ENCODE data around the gene GINS1. TPM values are rescaled to one million over a fixed set of nuclear protein-coding genes. Genes with fewer than 3 reads are reported as not detected.
A peak's percentile ranks its signal among the peaks of the same experiment; 100 is the strongest.

The GINS1 gene
- 10 to 100 TPM; 24.6 to 32.7 TPM for total RNA-seq

DNA sequence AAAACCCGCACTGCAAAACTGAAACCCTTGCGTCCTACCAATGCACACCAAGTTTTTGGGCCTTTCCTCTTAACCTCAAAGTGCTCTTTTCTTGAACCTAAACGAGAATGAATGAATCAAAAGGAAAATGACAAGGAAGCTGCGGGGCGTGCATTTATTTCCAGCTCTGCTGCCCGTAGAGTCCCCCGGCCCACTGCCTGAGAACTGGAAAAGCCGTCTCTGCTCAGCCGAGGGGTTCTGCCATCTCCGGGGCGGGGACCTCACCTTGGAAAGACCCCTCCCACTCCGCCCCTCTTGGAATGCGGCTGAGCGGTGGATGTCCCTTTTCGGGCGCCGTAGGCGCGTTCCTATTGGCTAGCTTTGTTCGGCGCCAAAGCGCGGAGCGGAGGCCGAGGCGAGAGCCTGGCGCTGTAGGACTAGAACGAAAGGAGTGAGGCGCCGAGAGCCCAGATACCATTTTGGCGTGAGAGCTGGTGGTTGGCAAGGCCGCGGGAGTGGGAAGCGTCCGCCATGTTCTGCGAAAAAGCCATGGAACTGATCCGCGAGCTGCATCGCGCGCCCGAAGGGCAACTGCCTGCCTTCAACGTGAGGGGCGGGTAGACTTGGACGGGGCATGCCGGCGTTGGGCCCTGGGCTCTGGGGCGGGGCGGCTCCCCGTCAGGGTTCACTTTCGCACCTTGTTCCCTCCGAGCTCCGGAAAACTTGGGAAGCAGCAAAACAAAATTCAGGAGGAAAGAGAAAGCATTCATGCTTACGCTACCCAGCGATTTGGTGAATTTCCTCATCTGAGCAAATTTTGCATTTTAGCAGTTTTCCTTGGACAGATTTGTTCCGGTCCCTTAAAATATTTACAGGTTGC lies at the start of gene GINS1:
GINS1 (plus strand) TSS at position 363 of the 859 bp plus-strand sequence; CDS start at position 511, 148 bp downstream.
- H3K9me3 Mint-ChIP-seq (ENCODE audit: low read depth): peaks cover 14% of the 10 kb centered on the region
- peaks cover 17% of the 10 kb centered on the region for H3K36me3 Mint-ChIP-seq (ENCODE audit: low read depth)
- ChIA-PET POLR2A (interaction anchor here (0.6 to 1.7 kb wide), 6 partner anchors 9 to 340 kb away, joined by 3 to 9 read pairs (median 3); partner anchors contain the start of genes ABHD12 and ENTPD6), CTCF (interaction anchor here (0.6 to 2.6 kb wide), 11 partner anchors 10 to 747 kb away, joined by 3 to 21 read pairs (median 4); partner anchors contain the start of gene ABHD12)
- H3K27ac Mint-ChIP-seq: peak within 1 kb of the TSS; percentile 94
- H3K27me3 Mint-ChIP-seq: no peaks in the 10 kb centered on the region
- H3K4me3 Mint-ChIP-seq: peak within 1 kb of the TSS; percentile 78
- peak; percentile 92 for ATAC-seq
- DNase-seq: peak; percentile 92
- peaks cover 16% of the 10 kb centered on the region for H3K4me1 Mint-ChIP-seq
- intact Hi-C loops (cut with DNase I, micrococcal nuclease): loop anchor here (1.0 to 10.0 kb wide), 11 partner anchors 17 to 415 kb away; partner anchors contain the start of genes ABHD12 (in 2 of the 2), APMAP (in 2 of the 2), NINL (in 2 of the 2) and ACSS1 (in 1 of the 2)

DNA sequence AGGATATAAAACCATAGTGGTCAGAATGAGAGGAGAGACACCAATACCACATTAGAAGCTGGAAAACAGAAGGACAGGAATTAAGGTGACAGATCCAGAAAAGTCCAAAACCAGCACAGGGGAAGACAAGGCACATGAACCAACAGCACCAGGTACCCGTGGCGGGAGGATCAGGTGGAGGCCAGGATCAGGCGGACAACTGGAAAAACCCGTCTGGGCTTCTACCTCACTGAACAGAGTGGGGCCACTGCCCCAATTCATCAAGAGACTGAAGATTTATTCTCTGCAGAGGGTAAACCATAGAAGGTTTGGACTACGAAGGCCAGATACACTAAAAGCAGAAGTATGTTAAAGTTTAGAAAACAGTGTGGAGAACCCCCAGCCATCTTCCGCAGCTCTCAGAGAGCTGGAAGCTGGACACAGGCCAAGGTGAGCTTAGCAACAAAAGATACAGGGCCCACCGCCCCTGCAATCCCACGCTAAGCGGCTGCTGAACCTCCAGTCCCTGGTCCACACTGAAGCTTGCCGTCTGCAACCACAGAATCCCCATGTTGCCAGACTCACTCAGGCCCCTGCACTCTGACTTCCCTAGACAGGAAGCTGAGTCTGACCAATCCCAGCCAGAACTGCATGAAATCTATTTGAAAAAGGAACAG lies 46.7 kb upstream of the GINS1 start:
- CTCF ChIA-PET: no interaction called here

DNA sequence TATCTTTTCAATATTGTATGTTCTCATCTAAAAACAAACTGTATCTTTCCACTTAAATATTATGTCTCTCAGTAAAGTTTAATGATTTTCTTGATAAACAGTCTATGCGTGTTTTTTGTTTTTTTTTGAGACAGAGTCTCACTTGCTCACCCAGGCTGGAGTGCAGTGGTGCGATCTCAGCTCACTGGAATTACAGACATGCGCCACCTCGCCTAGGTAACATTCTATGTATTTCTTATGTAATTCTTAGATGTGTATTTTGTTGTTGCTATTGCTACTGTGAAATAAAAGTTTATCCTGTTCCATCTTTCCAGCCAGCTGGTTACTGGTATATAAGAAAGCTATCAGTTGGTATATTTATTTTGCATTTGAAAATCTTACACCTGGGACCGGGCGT lies 46.2 kb upstream of the GINS1 start:
- Mint-ChIP-seq H3K4me3 (no peak overlapping the region), H3K36me3 (ENCODE audit: low read depth) (peaks cover 8% of the 10 kb centered on the region), H3K4me1 (peaks cover 13% of the 10 kb centered on the region), H3K27ac (no peak overlapping the region), H3K9me3 (ENCODE audit: low read depth) (no peaks in the 10 kb centered on the region), H3K27me3 (no peaks in the 10 kb centered on the region)
- ATAC-seq (no peak), DNase-seq (no peak)
- ChIA-PET CTCF (interaction anchor here (0.6 kb wide), 1 partner anchor 37 kb away, joined by 3 read pairs; no protein-coding TSS in a partner anchor), POLR2A (no interaction called here)
- intact Hi-C loops (cut with DNase I, micrococcal nuclease): no loop called here

More for the DNA sequence above, 46.7 kb upstream of the GINS1 start:
- POLR2A ChIA-PET: no interaction called here
- Mint-ChIP-seq H3K27me3 (no peaks in the 10 kb centered on the region), H3K36me3 (ENCODE audit: low read depth) (peaks cover 8% of the 10 kb centered on the region), H3K27ac (no peak overlapping the region), H3K4me3 (no peak overlapping the region), H3K4me1 (peaks cover 16% of the 10 kb centered on the region), H3K9me3 (ENCODE audit: low read depth) (no peaks in the 10 kb centered on the region)
- intact Hi-C loops (cut with DNase I, micrococcal nuclease): no loop called here
- no peak for DNase-seq
- ATAC-seq: no peak

DNA sequence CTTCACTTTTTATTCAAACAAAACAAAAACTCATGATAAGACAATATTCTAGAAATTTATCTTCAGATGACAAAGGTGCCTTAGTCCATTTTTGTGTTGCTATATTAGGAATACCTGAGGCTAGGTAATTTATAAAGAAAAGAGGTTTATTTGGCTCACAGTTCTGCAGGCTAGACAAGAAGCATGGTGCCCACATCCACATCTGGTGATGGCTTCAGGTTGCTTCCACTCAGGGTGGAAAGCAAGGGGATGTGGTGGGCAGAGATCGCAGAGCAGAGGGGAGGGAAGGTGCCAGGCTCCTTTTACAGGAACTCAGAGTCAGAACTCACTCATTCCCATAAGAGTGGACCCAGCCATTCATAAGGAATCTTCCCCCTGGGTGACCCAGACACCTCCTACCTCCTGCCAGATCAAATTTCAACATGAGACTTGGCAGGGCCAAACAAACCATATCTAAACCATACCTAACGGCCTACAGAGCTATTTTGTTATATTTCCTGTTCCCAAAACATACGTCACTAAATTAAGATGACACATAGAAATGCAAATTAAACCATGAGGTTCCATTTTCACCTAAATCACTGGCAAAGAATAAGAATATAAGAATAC lies 43.2 kb upstream of the GINS1 start:
- no peak for DNase-seq
- H3K27me3 Mint-ChIP-seq: no peaks in the 10 kb centered on the region
- ChIA-PET CTCF (no interaction called here), POLR2A (no interaction called here)
- no peak overlapping the region for H3K27ac Mint-ChIP-seq
- no peak for ATAC-seq
- intact Hi-C loops (cut with DNase I, micrococcal nuclease): no loop called here
- no peaks in the 10 kb centered on the region for H3K4me1 Mint-ChIP-seq
- peaks cover 2% of the 10 kb centered on the region for H3K9me3 Mint-ChIP-seq (ENCODE audit: low read depth)
- H3K36me3 Mint-ChIP-seq (ENCODE audit: low read depth): peaks cover 13% of the 10 kb centered on the region
- H3K4me3 Mint-ChIP-seq: no peak overlapping the region

DNA sequence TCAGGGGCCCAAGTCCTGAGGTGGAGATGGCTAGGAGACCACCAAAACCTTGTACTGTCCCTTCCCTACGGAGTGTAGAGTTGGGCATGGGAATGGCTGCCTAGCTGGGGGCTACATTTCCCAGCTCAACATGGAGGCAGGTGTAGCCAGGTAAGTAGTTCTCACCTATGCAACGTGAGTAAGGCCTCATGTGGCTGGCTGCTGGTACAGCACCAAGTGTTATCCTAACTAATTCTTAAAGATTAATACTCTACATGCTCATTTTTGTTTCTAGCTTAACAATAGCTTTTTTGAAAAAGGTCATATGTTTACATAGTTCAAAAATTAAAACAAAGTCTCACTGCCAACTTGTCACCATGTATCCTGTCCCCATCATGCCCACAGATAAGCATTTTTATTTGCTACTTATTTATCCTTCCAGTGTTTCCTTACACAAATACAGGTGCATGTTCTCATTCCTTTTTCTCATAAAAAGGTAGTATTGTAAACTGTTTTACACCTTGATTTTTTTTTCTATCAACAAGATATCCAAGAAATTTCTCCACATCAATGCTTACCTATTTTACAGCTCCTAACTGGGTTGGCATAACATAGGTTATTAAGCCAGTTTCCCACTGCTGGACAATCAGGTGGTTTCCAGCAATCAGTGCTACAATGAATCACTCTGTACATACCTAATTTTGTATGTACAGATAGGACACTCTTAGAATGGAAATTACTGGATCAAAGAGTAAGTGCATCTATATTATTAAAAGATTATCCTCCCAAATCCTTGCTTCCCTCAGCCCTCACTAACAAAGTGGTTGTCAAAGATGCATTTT lies 42.4 kb upstream of the GINS1 start:
- peaks cover 13% of the 10 kb centered on the region for H3K36me3 Mint-ChIP-seq (ENCODE audit: low read depth)
- CTCF ChIA-PET: no interaction called here

DNA sequence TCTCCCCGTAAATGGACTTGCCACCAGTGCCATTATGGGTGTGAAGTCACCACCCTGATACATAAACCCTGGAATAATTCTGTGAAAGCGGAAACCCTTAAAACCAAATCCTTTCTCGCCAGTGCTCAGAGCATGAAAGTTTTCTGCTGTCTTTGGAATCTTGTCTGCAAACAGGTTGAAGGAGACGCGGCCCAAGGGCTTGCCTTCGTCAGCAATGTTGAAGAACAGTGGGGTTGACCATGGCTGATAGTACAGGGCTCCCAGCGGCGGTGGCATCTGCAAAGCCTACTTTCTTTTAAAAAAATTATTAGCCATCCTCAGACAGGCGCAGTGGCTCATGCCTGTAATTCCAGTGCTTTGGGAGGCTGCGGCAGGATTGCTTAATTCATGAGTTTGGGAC lies 38.9 kb upstream of the GINS1 start:
- no peak overlapping the region for H3K27ac Mint-ChIP-seq
- peaks cover 2% of the 10 kb centered on the region for H3K9me3 Mint-ChIP-seq (ENCODE audit: low read depth)
- ChIA-PET CTCF (no interaction called here), POLR2A (interaction anchor here (0.5 kb wide), 1 partner anchor 18 kb away, joined by 3 read pairs; no protein-coding TSS in a partner anchor)
- intact Hi-C loops (cut with DNase I, micrococcal nuclease): no loop called here
- H3K4me3 Mint-ChIP-seq: no peak overlapping the region
- ATAC-seq (no peak), DNase-seq (no peak)
- H3K36me3 Mint-ChIP-seq (ENCODE audit: low read depth): peaks cover 14% of the 10 kb centered on the region
- no peaks in the 10 kb centered on the region for H3K27me3 Mint-ChIP-seq
- H3K4me1 Mint-ChIP-seq: peaks cover 13% of the 10 kb centered on the region

More for the DNA sequence above, 42.4 kb upstream of the GINS1 start:
- DNase-seq (no peak), ATAC-seq (no peak)
- H3K4me3 Mint-ChIP-seq: no peak overlapping the region
- POLR2A ChIA-PET: no interaction called here
- no peaks in the 10 kb centered on the region for H3K27me3 Mint-ChIP-seq
- peaks cover 2% of the 10 kb centered on the region for H3K9me3 Mint-ChIP-seq (ENCODE audit: low read depth)
- H3K4me1 Mint-ChIP-seq: no peaks in the 10 kb centered on the region
- no peak overlapping the region for H3K27ac Mint-ChIP-seq
- intact Hi-C loops (cut with DNase I, micrococcal nuclease): no loop called here

DNA sequence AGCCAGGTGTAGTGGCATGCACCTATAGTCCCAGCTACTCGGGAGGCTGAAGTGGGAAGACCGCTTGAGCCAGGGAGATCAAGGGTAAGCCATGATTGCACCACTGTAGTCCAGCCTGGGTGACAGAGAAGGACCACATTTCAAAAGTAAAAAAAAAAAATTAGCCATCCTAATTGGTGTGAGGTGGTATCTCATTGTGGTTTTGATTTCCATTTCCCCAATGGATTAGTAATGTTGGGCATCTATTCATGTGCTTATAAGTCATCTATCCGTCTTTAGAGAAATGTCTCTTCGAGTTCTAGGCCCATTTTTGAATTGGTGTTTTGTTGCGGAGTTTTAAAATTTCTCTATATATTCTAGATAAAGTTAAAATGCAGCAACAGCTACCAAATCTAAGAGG lies 38.5 kb upstream of the GINS1 start:
- ChIA-PET CTCF (no interaction called here), POLR2A (interaction anchor here (0.5 kb wide), 1 partner anchor 18 kb away, joined by 3 read pairs; no protein-coding TSS in a partner anchor)
- H3K4me3 Mint-ChIP-seq: no peak overlapping the region
- no peak for ATAC-seq
- no peak for DNase-seq
- peaks cover 13% of the 10 kb centered on the region for H3K4me1 Mint-ChIP-seq
- intact Hi-C loops (cut with DNase I, micrococcal nuclease): no loop called here
- peaks cover 14% of the 10 kb centered on the region for H3K36me3 Mint-ChIP-seq (ENCODE audit: low read depth)
- H3K27me3 Mint-ChIP-seq: no peaks in the 10 kb centered on the region
- H3K27ac Mint-ChIP-seq: no peak overlapping the region
- peaks cover 2% of the 10 kb centered on the region for H3K9me3 Mint-ChIP-seq (ENCODE audit: low read depth)

DNA sequence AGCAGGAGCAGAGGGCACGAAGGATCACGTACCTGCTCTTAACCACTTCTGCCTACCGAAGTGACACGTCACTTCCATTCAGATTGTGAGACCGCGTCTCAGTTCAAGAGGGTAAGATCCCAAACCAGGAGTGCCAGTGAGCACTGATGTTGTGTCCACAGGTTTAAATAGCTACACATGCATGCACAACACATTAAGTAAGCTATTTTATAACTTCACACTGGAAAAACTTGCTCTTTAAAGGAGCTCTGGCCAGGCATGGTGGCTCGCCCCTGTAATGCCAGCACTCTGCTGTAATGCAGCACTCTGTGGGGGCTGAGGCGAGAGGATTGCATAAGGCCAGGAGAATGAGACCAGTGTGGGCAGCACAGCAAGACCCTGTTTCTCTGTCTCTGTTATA lies 37.9 kb upstream of the GINS1 start:
- Mint-ChIP-seq H3K27me3 (no peaks in the 10 kb centered on the region), H3K4me1 (peaks cover 13% of the 10 kb centered on the region), H3K4me3 (no peak overlapping the region), H3K36me3 (ENCODE audit: low read depth) (peaks cover 12% of the 10 kb centered on the region), H3K27ac (no peak overlapping the region), H3K9me3 (ENCODE audit: low read depth) (peaks cover 2% of the 10 kb centered on the region)
- ChIA-PET CTCF (interaction anchor here (0.6 kb wide), 1 partner anchor 1301 kb away, joined by 4 read pairs; no protein-coding TSS in a partner anchor), POLR2A (no interaction called here)
- no peak for DNase-seq
- intact Hi-C loops (cut with DNase I, micrococcal nuclease): no loop called here
- ATAC-seq: no peak

DNA sequence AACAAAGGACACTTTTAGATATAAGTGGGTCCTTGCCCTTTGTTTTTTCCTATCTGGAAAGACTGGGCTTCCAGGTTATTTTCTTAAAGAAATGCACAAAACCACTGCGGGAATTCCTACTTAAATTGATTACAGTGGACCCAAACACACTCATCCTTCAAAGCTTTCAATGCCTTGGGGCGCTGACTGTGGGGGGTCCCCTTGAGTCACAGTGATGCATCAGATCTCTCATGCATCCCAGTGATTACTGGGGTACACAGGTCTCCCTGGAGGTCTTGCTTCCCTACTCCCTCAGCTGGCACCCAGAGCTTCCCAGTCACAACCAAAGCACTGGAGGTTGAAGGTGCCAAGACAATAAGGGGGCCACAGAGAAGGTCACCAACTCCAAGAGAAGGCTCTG lies 37.5 kb upstream of the GINS1 start:
- POLR2A ChIA-PET: no interaction called here
- DNase-seq (no peak), ATAC-seq (no peak)
- Mint-ChIP-seq H3K4me3 (no peak overlapping the region), H3K27ac (no peak overlapping the region), H3K36me3 (ENCODE audit: low read depth) (peaks cover 10% of the 10 kb centered on the region), H3K27me3 (no peaks in the 10 kb centered on the region), H3K4me1 (peaks cover 13% of the 10 kb centered on the region), H3K9me3 (ENCODE audit: low read depth) (peaks cover 2% of the 10 kb centered on the region)
- intact Hi-C loops (cut with DNase I, micrococcal nuclease): no loop called here
- CTCF ChIA-PET: interaction anchor here (0.6 kb wide), 1 partner anchor 1302 kb away, joined by 4 read pairs; no protein-coding TSS in a partner anchor

DNA sequence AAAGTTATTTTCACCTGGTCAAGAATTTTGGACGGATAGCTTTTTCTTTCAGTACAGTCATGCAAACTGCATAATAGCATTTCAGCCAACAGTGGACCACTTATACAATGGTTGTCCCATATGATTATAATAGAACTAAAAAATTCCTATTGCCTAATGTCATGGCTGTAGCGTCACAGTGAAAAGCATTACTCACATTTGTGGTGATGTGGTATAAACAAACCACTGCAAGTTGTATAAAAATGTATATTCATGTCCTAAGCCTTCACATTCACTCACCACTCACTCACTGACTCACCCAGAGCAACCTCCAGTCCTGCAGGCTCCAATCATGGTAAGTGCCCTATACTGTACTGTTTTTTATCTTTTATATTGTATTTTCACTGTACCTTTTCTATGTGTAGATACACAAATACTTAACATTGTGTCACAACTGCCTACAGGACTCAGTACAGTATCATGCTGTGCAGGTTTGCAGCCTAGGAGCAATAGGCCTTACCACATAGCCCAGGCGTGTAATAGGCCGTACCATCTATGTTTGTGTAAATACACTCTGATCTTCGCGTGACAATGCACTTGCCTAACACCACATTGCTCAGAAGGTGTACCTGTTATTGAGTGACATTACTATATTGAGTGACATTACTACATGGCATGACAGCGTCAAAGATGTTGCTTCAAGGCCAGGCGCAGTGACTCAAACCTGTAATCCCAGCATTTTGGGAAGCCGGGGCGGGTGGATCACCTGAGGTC lies 34.7 kb upstream of the GINS1 start:
- peak; percentile 26 for DNase-seq
- peaks cover 17% of the 10 kb centered on the region for H3K4me1 Mint-ChIP-seq
- H3K27me3 Mint-ChIP-seq: no peaks in the 10 kb centered on the region
- ChIA-PET CTCF (no interaction called here), POLR2A (no interaction called here)
- no peak overlapping the region for H3K4me3 Mint-ChIP-seq
- H3K27ac Mint-ChIP-seq: no peak overlapping the region
- peaks cover 2% of the 10 kb centered on the region for H3K9me3 Mint-ChIP-seq (ENCODE audit: low read depth)
- intact Hi-C loops (cut with DNase I, micrococcal nuclease): no loop called here
- ATAC-seq: peak; percentile 95
- peaks cover 13% of the 10 kb centered on the region for H3K36me3 Mint-ChIP-seq (ENCODE audit: low read depth)

Data from activated CD4-positive, alpha-beta T cell treated with anti-CD3 and anti-CD28 coated beads for 36 hours (primary cell).